Right ventricle myocardium inferior (tissue), 1 donor: ENCODE measurements around the gene SOS1. TPM values are rescaled to one million over a fixed set of nuclear protein-coding genes. Genes with fewer than 3 reads are reported as not detected.
A peak's percentile ranks its signal among the peaks of the same experiment; 100 is the strongest.
"Not testable (repeated sequence)": the region's sequence is repeated elsewhere in the genome, so short reads cannot be mapped to it uniquely, and the experiment has no call there.

ENCODE experiments used
- ATAC-seq: fragments of 200-7000 bp; cut with Tn5 transposase; one replicate; pipeline ENCODE4 v1.9.1; 2020; ENCODE audit warnings: mild to moderate bottlenecking, moderate library complexity
- DNase-seq: peaks from one replicate; pipeline ENCODE4 v3.0.0; 2021; ENCODE audit errors: missing footprints
- intact Hi-C: fragments of 100-400 bp; cut with DNase I; formaldehyde crosslinking; loops from one replicate; pipeline ENCODE4 v1.11.0; 2022
- total RNA-seq: library from RNA; stranded (reverse); fragmentation: NEBNext Ultra II Directional; extraction: Animal tissue kit (Norgen Biotek cat#: 25700); gene quantifications from one replicate; pipeline ENCODE4 v1.2.1, GENCODE V29; 2021
- donor health status: DM: no; HTN: yes; CAD: no; lungs with severe emphysema.

The SOS1 gene
- total RNA-seq, 1 donor from 2014 or later, result 23.8 TPM

DNA sequence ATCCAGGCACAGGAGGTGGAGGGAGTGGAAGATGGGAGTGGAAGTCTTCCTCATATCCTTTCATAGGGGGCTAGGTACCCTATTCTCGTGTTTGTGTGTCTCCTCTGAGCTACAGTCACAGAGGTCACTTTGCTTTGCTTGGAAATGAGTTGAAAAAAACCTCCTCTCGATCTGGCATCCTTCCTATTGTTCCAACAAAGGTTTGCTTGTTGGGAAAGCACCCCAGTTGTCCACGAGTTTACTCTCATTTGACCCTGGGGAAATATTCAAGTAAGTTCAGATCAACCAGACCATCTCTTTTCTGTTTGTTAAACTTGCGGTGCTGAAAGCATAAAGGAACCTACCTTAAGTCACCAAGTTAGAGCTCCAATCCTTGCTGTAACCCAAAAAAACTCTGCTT, 171.9 kb downstream of the SOS1 start:
- ATAC-seq (no peak), DNase-seq (no peak)
- intact Hi-C loops, result no loop called here

DNA sequence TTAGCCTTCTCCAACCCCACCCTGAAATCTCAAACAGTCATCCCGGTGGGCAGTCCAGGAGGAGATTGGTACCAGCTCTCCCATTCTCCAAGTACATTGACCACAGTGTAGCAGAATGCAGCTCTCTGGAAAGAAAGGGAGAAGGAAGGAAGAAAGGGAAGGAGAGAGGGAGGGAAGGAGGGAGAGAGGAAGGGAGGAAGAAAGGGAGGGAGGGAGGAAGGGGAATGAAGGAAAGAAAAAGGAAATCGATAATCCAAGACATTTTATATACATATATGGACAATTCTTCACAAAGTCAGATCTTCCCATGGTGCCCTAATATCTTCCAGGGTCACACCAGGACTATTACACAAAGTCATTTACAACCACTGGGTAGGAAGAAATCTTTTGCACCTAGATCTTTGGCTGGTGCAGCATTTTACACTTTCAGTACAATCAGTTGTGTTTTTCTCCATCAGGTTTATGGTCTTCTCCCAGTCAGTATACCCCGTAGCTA, 172.4 kb downstream of the SOS1 start:
- intact Hi-C loops, result no loop called here
- DNase-seq, result no peak
- ATAC-seq, result no peak

- DNase-seq (peak; percentile 76), ATAC-seq (peak; percentile 63)
- intact Hi-C loops, result loop anchor here (1.0 kb wide), 1 partner anchor 281 kb away; no protein-coding TSS in a partner anchor
These were observed 173.3 kb downstream of the SOS1 start for GRCh38 chr2:38947241-38948239.

- ATAC-seq, result no peak
- no peak for DNase-seq
- intact Hi-C loops, result no loop called here
These were observed 174.9 kb downstream of the SOS1 start for GRCh38 chr2:38945911-38946310.

GRCh38 chr2:38945372-38945771, 175.5 kb downstream of the SOS1 start:
- intact Hi-C loops, result no loop called here
- ATAC-seq, result no peak

GRCh38 chr2:38943784-38944183, 177.1 kb downstream of the SOS1 start:
- intact Hi-C loops, result no loop called here
- no peak for ATAC-seq
- no peak for DNase-seq

More at GRCh38 chr2:38945372-38945771, 175.5 kb downstream of the SOS1 start:
- DNase-seq, result no peak

GRCh38 chr2:38940746-38941145, 180.1 kb downstream of the SOS1 start:
- intact Hi-C loops, result no loop called here
- ATAC-seq (no peak), DNase-seq (no peak)

- no peak for ATAC-seq
- intact Hi-C loops, result no loop called here
- DNase-seq, result no peak
These were observed 183.3 kb downstream of the SOS1 start for GRCh38 chr2:38937548-38937947.

DNA sequence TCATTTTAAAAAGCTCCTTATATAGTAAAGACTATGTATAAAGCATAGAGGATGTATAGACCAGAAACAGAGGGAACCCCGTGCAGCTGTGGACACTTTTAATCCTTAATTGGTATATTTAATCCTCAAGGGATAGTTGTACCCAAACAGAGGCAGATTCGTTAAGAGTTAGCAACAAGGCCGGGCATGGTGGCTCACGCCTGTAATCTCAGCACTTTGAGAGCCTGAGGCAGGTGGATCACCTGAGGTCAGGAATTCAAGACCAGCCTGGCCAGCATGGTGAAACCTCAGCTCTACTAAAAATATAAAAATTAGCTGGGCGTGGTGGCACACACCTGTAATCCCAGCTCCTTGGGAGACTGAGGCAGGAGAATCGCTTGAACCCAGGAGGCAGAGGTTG, 184.3 kb downstream of the SOS1 start:
- ATAC-seq, intact Hi-C loops, DNase-seq: not testable (repeated sequence)

- no peak for ATAC-seq
- DNase-seq, result no peak
- intact Hi-C loops, result no loop called here
These were observed 185.2 kb downstream of the SOS1 start for GRCh38 chr2:38935568-38936172.

DNA sequence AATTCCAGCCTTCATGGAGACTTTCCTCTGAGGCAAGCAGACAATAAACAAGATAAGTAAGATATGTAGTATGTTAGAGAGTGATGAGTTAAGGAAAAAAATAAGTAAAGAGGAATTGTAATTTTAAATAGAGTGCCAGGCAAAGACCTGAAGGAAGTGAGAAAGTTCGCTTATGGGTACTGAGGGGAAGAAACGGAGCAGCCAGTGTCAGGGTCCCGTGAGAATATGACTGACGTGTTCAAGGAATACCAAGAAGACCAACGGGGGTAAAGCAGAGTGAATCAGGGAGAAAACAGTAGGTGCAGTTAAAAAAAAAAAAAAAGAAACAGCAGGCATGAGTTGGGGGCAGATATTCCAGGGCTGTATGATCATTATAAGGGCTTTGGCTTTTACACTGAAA, 186.1 kb downstream of the SOS1 start:
- intact Hi-C loops, result no loop called here
- DNase-seq (no peak), ATAC-seq (no peak)

DNA sequence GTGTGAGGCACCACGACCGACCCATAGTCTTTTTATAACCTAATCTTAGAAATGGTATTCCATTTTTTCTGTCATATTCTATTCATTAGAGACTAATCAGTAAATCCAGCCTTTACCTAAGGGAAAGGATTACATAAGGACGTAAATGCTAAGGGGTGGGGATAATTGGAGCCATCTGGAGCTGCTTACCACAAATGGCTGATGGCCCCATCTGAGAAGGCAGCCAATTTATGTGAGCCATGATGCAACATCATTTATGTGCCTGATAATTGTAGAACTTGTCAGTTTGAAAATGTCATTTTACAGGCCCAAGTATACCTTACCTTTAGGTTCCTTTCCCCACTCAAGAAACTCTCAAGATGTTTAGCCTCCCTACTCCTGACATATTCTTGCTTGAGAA, 187.2 kb downstream of the SOS1 start:
- intact Hi-C loops, result no loop called here
- ATAC-seq, result no peak
- no peak for DNase-seq

- DNase-seq, result no peak
- no peak for ATAC-seq
- intact Hi-C loops, result no loop called here
These were observed 188.3 kb downstream of the SOS1 start for GRCh38 chr2:38932586-38932985.

Other genes starting within 250 kb of the SOS1 start
- 7.8 TPM for gene DHX57, start 245.1 kb downstream of the SOS1 start, total RNA-seq
- gene MORN2, start 245.1 kb downstream of the SOS1 start, total RNA-seq, result 21.4 TPM
- 0.62 TPM for gene ARHGEF33, start 231.2 kb downstream of the SOS1 start, total RNA-seq
- 0.22 TPM for gene CDKL4, start 122.9 kb upstream of the SOS1 start, total RNA-seq